K562 (cell line): Measurements from ENCODE around the gene SYNJ2. TPM values are rescaled to one million over a fixed set of nuclear protein-coding genes. Genes with fewer than 3 reads are reported as not detected.
A peak's percentile ranks its signal among the peaks of the same experiment; 100 is the strongest.

Experiments
- ATF1 ChIP-seq, 2 experiments: fragments of 450-650 bp in 1 of 2; IDR thresholded peaks; 2 replicates each; pipeline ENCODE4 v1.6.1; 2016; ENCODE audit warnings: missing compliant biosample characterization in 1 of 2, missing genetic modification characterization in 1 of 2
- CSDE1 ChIP-seq, 2 experiments: fragments of 450-650 bp; IDR thresholded peaks; 2 replicates each; pipeline ENCODE4 v1.6.1; 2016; ENCODE audit warnings: mild to moderate bottlenecking in 1 of 2
- FOXP1 ChIP-seq: sonication (generic); formaldehyde crosslinking; IDR thresholded peaks from 2 replicates; pipeline ENCODE4 v1.8.0; 2022; ENCODE audit warnings: mild to moderate bottlenecking, missing genetic modification reagents
- MECOM ChIP-seq: fragments of 250-450 bp; sonication (Bioruptor Pico); IDR thresholded peaks from 2 replicates; pipeline ENCODE4 v1.8.0; 2022; ENCODE audit warnings: inconsistent platforms
- NFATC3 ChIP-seq: fragments of 450-650 bp; IDR thresholded peaks from 2 replicates; pipeline ENCODE4 v1.6.1; 2017; ENCODE audit warnings: mild to moderate bottlenecking
- PCBP2 ChIP-seq: fragments of 200-400 bp; formaldehyde crosslinking; IDR thresholded peaks from 2 replicates; pipeline ENCODE4 v1.6.1; 2018; ENCODE audit warnings: low read length, low read depth, mild to moderate bottlenecking, moderate library complexity; ENCODE audit not compliant: poor library complexity, severe bottlenecking
- PHB2 ChIP-seq: fragments of 450-650 bp; IDR thresholded peaks from 2 replicates; pipeline ENCODE4 v1.6.1; 2017; ENCODE audit warnings: low read depth
- POLR2A ChIP-seq: fragments of 450-650 bp; conservative IDR thresholded peaks from 2 replicates; pipeline ENCODE4 v1.6.1; 2016
- SMARCE1 ChIP-seq: fragments of 450-650 bp; IDR thresholded peaks from 2 replicates; pipeline ENCODE4 v1.7.1; 2016; ENCODE audit warnings: mild to moderate bottlenecking
- SP2 ChIP-seq: IDR thresholded peaks from 2 replicates; pipeline ENCODE4 v1.6.1; 2011; ENCODE audit warnings: mild to moderate bottlenecking, low read depth, low read length, moderate library complexity; ENCODE audit not compliant: poor library complexity, severe bottlenecking; ENCODE audit errors: extremely low read depth
- ZEB2 ChIP-seq: fragments of 450-650 bp; IDR thresholded peaks from 2 replicates; pipeline ENCODE4 v1.6.1; 2016
- polyA plus RNA-seq, 8 experiments: library from polyadenylated mRNA; depleted of rRNA in 4 of 8; stranded (reverse) in 5 of 8; unstranded in 3 of 8; fragments of >200 nt; fragmentation: Nextera tagmentation in 2 of 8; fragmentation: Illumina TruSeq in 1 of 8; extraction: Ambion mirVana in 2 of 8; extraction: Trizol in 1 of 8; gene quantifications; 2 replicates each; pipeline versions ENCODE4 v1.2.1 to v1.2.3, GENCODE V29; 2011 to 2014; ENCODE audit warnings: inconsistent platforms in 1 of 8, missing spikeins in 1 of 8
- total RNA-seq, 7 experiments: library from RNA; depleted of rRNA in 6 of 7; stranded (reverse); fragments of >200 nt in 6 of 7; fragmentation: Illumina TruSeq in 2 of 7; extraction: Trizol in 2 of 7; gene quantifications; 2 replicates each; pipeline versions ENCODE4 v1.2.1 to v1.2.3, GENCODE V29; 2011 to 2021; ENCODE audit warnings: low replicate concordance in 1 of 7
- TF ChIP-seq, protein P1 (sequence below): fragments of 450-650 bp; IDR thresholded peaks from 2 replicates; pipeline ENCODE4 v1.6.1; 2018; ENCODE audit not compliant: partially characterized antibody
- TF ChIP-seq, protein P2 (sequence below): fragments of 200-600 bp; sonication (generic); IDR thresholded peaks from one replicate; pipeline ENCODE4 v1.6.1; 2012; ENCODE audit warnings: mild to moderate bottlenecking, low read depth, low read length, inconsistent platforms
- TF ChIP-seq, protein P3 (sequence below): sonication (generic); formaldehyde crosslinking; IDR thresholded peaks from 2 replicates; pipeline ENCODE4 v1.9.0; 2022; ENCODE audit warnings: mild to moderate bottlenecking, missing genetic modification reagents

SYNJ2 gene
- total and polyA plus RNA-seq, 9 of the 15 experiments (the other 6 are each of a cell fraction or from before 2014, with no cell fraction given), result 3.0 to 27.7 (median 17.8) TPM

DNA sequence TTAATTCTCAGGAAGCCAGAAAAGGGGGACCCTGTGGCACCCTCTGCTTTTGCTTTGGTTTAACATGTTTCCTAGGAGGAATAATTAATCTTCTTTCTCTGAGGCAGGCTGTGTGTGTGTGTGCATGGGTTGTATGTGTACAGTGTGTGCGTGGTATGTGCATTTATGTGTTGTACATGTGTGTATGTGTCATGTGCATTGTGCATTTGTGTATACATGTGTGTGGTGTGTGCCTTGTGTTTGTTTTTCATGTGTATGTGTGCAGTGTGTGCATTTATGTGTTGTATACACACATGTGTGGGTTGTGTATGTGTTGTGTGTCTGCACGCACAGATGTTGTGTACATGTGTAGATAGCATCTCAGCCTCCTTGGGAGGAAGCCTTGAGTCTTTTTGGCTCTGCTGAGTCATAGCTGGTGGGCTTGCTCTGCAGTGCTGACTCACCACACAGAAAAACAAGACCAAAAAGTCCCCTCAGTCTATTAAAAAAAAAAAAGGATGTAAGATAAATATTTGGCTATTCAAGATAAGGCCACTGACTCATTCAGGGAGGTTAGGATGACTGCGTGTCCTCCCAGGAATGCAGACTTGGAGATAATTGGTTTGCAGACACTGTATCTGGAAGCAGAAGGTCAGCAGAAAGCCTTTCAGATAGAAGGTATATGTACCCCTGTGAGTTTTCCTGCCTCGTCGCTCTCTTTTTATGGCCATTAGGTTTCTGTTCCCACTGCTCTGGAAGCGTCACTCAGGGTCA lies 58.6 kb downstream of the SYNJ2 start (continued):
- TF ChIP-seq SMARCE1 (peak; percentile 100), CSDE1 (IDR thresholded peaks at IDR 0.05) (no peak), POLR2A (no peak), ZEB2 (peak; percentile 94), PHB2 (peak; percentile 67; the same call in 1 of the 2 replicates), FOXP1 (CRISPR knock-in tag) (peak; percentile 97), SP2 (no peak), MECOM (CRISPR knock-in tag) (peak; percentile 88), NFATC3 (no peak), ATF1 (CRISPR knock-in tag; IDR thresholded peaks at IDR 0.05) (no peak), ATF1 (tag; IDR thresholded peaks at IDR 0.05) (peak; percentile 81), PCBP2 (no peak)
- TF ChIP-seq, protein P1, sequence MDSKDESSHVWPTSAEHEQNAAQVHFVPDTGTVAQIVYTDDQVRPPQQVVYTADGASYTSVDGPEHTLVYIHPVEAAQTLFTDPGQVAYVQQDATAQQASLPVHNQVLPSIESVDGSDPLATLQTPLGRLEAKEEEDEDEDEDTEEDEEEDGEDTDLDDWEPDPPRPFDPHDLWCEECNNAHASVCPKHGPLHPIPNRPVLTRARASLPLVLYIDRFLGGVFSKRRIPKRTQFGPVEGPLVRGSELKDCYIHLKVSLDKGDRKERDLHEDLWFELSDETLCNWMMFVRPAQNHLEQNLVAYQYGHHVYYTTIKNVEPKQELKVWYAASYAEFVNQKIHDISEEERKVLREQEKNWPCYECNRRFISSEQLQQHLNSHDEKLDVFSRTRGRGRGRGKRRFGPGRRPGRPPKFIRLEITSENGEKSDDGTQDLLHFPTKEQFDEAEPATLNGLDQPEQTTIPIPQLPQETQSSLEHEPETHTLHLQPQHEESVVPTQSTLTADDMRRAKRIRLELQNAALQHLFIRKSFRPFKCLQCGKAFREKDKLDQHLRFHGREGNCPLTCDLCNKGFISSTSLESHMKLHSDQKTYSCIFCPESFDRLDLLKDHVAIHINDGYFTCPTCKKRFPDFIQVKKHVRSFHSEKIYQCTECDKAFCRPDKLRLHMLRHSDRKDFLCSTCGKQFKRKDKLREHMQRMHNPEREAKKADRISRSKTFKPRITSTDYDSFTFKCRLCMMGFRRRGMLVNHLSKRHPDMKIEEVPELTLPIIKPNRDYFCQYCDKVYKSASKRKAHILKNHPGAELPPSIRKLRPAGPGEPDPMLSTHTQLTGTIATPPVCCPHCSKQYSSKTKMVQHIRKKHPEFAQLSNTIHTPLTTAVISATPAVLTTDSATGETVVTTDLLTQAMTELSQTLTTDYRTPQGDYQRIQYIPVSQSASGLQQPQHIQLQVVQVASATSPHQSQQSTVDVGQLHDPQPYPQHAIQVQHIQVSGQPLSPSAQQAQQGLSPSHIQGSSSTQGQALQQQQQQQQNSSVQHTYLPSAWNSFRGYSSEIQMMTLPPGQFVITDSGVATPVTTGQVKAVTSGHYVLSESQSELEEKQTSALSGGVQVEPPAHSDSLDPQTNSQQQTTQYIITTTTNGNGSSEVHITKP, result peak; percentile 23
- TF ChIP-seq, protein P2, sequence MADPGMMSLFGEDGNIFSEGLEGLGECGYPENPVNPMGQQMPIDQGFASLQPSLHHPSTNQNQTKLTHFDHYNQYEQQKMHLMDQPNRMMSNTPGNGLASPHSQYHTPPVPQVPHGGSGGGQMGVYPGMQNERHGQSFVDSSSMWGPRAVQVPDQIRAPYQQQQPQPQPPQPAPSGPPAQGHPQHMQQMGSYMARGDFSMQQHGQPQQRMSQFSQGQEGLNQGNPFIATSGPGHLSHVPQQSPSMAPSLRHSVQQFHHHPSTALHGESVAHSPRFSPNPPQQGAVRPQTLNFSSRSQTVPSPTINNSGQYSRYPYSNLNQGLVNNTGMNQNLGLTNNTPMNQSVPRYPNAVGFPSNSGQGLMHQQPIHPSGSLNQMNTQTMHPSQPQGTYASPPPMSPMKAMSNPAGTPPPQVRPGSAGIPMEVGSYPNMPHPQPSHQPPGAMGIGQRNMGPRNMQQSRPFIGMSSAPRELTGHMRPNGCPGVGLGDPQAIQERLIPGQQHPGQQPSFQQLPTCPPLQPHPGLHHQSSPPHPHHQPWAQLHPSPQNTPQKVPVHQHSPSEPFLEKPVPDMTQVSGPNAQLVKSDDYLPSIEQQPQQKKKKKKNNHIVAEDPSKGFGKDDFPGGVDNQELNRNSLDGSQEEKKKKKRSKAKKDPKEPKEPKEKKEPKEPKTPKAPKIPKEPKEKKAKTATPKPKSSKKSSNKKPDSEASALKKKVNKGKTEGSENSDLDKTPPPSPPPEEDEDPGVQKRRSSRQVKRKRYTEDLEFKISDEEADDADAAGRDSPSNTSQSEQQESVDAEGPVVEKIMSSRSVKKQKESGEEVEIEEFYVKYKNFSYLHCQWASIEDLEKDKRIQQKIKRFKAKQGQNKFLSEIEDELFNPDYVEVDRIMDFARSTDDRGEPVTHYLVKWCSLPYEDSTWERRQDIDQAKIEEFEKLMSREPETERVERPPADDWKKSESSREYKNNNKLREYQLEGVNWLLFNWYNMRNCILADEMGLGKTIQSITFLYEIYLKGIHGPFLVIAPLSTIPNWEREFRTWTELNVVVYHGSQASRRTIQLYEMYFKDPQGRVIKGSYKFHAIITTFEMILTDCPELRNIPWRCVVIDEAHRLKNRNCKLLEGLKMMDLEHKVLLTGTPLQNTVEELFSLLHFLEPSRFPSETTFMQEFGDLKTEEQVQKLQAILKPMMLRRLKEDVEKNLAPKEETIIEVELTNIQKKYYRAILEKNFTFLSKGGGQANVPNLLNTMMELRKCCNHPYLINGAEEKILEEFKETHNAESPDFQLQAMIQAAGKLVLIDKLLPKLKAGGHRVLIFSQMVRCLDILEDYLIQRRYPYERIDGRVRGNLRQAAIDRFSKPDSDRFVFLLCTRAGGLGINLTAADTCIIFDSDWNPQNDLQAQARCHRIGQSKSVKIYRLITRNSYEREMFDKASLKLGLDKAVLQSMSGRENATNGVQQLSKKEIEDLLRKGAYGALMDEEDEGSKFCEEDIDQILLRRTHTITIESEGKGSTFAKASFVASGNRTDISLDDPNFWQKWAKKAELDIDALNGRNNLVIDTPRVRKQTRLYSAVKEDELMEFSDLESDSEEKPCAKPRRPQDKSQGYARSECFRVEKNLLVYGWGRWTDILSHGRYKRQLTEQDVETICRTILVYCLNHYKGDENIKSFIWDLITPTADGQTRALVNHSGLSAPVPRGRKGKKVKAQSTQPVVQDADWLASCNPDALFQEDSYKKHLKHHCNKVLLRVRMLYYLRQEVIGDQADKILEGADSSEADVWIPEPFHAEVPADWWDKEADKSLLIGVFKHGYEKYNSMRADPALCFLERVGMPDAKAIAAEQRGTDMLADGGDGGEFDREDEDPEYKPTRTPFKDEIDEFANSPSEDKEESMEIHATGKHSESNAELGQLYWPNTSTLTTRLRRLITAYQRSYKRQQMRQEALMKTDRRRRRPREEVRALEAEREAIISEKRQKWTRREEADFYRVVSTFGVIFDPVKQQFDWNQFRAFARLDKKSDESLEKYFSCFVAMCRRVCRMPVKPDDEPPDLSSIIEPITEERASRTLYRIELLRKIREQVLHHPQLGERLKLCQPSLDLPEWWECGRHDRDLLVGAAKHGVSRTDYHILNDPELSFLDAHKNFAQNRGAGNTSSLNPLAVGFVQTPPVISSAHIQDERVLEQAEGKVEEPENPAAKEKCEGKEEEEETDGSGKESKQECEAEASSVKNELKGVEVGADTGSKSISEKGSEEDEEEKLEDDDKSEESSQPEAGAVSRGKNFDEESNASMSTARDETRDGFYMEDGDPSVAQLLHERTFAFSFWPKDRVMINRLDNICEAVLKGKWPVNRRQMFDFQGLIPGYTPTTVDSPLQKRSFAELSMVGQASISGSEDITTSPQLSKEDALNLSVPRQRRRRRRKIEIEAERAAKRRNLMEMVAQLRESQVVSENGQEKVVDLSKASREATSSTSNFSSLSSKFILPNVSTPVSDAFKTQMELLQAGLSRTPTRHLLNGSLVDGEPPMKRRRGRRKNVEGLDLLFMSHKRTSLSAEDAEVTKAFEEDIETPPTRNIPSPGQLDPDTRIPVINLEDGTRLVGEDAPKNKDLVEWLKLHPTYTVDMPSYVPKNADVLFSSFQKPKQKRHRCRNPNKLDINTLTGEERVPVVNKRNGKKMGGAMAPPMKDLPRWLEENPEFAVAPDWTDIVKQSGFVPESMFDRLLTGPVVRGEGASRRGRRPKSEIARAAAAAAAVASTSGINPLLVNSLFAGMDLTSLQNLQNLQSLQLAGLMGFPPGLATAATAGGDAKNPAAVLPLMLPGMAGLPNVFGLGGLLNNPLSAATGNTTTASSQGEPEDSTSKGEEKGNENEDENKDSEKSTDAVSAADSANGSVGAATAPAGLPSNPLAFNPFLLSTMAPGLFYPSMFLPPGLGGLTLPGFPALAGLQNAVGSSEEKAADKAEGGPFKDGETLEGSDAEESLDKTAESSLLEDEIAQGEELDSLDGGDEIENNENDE, result no peak
- TF ChIP-seq, protein P3, sequence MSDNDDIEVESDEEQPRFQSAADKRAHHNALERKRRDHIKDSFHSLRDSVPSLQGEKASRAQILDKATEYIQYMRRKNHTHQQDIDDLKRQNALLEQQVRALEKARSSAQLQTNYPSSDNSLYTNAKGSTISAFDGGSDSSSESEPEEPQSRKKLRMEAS (CRISPR knock-in tag), result peak; percentile 61
